Sigmoid colon (tissue), 7 donors: ENCODE measurements around the gene ATP8A1. TPM values are rescaled to one million over a fixed set of nuclear protein-coding genes. Genes with fewer than 3 reads are reported as not detected.
"Not testable (repeated sequence)": the region's sequence is repeated elsewhere in the genome, so short reads cannot be mapped to it uniquely, and the experiment has no call there.

ENCODE experiments used
- DNase-seq: peaks from one replicate; pipeline ENCODE4 v3.0.0-alpha.2; 2019
- H3K27ac ChIP-seq, 4 donors: fragments of 200-600 bp; sonication (generic); one replicate each; pipeline ENCODE4 v1.5.1; 2016 to 2019; ENCODE audit warnings: mild to moderate bottlenecking in 1 of 4
- H3K27me3 ChIP-seq, 3 donors: fragments of 200-600 bp; sonication (generic); one replicate each; pipeline ENCODE4 v1.5.1; 2019; ENCODE audit warnings: mild to moderate bottlenecking in 1 of 3
- H3K36me3 ChIP-seq, 4 donors: fragments of 200-600 bp; sonication (generic); one replicate each; pipeline ENCODE4 v1.5.1; 2016 to 2019
- H3K4me1 ChIP-seq, 4 donors: fragments of 200-600 bp; sonication (generic); one replicate each; pipeline ENCODE4 v1.5.1; 2017 to 2019
- H3K4me3 ChIP-seq, 4 donors: fragments of 200-600 bp; sonication (generic); one replicate each; pipeline ENCODE4 v1.5.1; 2017 to 2019; ENCODE audit warnings: mild to moderate bottlenecking in 2 of 4, moderate library complexity in 1 of 4
- H3K9me3 ChIP-seq, 4 donors: fragments of 200-600 bp in 3 of 4; sonication (generic) in 3 of 4; one replicate each; pipeline versions ENCODE4 v1.5.1 to v1.6.1; 2013 to 2019
- CTCF ChIP-seq, 4 experiments: fragments of 450-650 bp in 3 of 4; fragments of 200-600 bp in 1 of 4; IDR thresholded peaks; one replicate each; pipeline ENCODE4 v1.5.1; 2016 to 2019; ENCODE audit warnings: antibody characterized with exemption in 4 of 4, mild to moderate bottlenecking in 3 of 4, moderate library complexity in 2 of 4
- EP300 ChIP-seq, 4 donors: sonication (generic); formaldehyde crosslinking; IDR thresholded peaks; one replicate each; pipeline ENCODE4 v1.6.1; 2017; ENCODE audit warnings: antibody characterized with exemption in 4 of 4
- POLR2A ChIP-seq, 2 donors: fragments of 450-650 bp; IDR thresholded peaks; one replicate each; pipeline ENCODE4 v1.6.1; 2016; ENCODE audit warnings: antibody characterized with exemption in 2 of 2, mild to moderate bottlenecking in 2 of 2, moderate library complexity in 2 of 2
- POLR2AphosphoS5 ChIP-seq, 4 donors: sonication (generic); formaldehyde crosslinking; IDR thresholded peaks; one replicate each; pipeline ENCODE4 v1.6.1; 2017; ENCODE audit warnings: antibody characterized with exemption in 4 of 4
- WGBS, 2 donors: extraction: QIAGEN DNeasy Blood & Tissue Kit; methylation state at CpG; one replicate each; pipeline ENCODE4 v1.1.7; 2013; 5-methylcytosine and 5-hydroxymethylcytosine counted together
- intact Hi-C: fragments of 100-400 bp; cut with DNase I; formaldehyde crosslinking; loops from one replicate; pipeline ENCODE4 v1.15.1; 2023
- polyA plus RNA-seq, 3 donors: library from polyadenylated mRNA; stranded (reverse); fragments of 200-250 nt; gene quantifications; one replicate each; pipeline ENCODE4 v1.2.3, GENCODE V29; 2013
- total RNA-seq, 4 donors: library from RNA; depleted of rRNA; stranded (reverse); fragments of >200 nt; gene quantifications; one replicate each; pipeline ENCODE4 v1.1.0, GENCODE V29; 2016
- donor health status: healthy with polysubstance abuse.
- donor health status: Bipolar disorder and iron deficiency.
- donor health status: healthy.

ATP8A1 gene
- total and polyA plus RNA-seq, 7 donors = 2.4 to 19.3 (median 14.5) TPM

DNA sequence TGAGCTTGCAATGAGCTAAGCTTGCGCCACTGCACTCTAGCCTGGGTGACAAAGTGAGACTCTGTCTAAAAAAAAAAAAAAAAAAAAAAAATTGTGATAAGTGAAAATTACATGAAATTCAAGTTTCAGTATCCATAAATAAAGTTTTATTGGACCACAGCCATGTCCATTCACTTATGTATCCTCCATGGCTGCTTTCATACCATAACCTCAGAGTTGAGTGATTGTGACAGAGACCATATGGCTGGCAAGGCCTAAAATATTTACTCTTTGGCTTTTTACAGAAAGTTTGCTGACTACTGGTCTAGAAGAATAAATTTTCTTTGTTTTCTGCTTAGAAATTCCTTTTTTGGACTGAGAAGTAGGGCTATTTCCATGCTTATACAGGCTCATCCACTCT is 271.4 kb downstream of the ATP8A1 start:
- Histone ChIP-seq H3K36me3 (no peaks in the 10 kb centered on the region), H3K27me3 (no peaks in the 10 kb centered on the region), H3K27ac (no peak overlapping the region), H3K4me3 (no peak overlapping the region), H3K9me3 (no peaks in the 10 kb centered on the region), H3K4me1 (no peaks in the 10 kb centered on the region)
- no peak for DNase-seq
- TF ChIP-seq CTCF (IDR thresholded peaks at IDR 0.05) (no peak), POLR2A (IDR thresholded peaks at IDR 0.05) (no peak), EP300 (IDR thresholded peaks at IDR 0.05) (no peak), POLR2AphosphoS5 (IDR thresholded peaks at IDR 0.05) (no peak)
- intact Hi-C loops = no loop called here
- WGBS, 2 donors = 96 to 100% methylated on average over 1 of the region's 1 CpG

- no peaks in the 10 kb centered on the region for H3K27me3 ChIP-seq
- no peak for DNase-seq
- no peaks in the 10 kb centered on the region for H3K36me3 ChIP-seq
- intact Hi-C loops = no loop called here
- WGBS, 2 donors = 96 to 97% methylated on average over 2 of the region's 2 CpGs
- H3K9me3 ChIP-seq = no peaks in the 10 kb centered on the region
- TF ChIP-seq POLR2A (IDR thresholded peaks at IDR 0.05) = no peak
- no peak for TF ChIP-seq CTCF (IDR thresholded peaks at IDR 0.05)
- no peak for TF ChIP-seq EP300 (IDR thresholded peaks at IDR 0.05)
- no peak for TF ChIP-seq POLR2AphosphoS5 (IDR thresholded peaks at IDR 0.05)
- H3K4me3 ChIP-seq = no peak overlapping the region
- no peaks in the 10 kb centered on the region for H3K4me1 ChIP-seq
- no peak overlapping the region for H3K27ac ChIP-seq
Observed at GRCh38 chr4:42381666-42382065, 275.2 kb downstream of the ATP8A1 start.

DNA sequence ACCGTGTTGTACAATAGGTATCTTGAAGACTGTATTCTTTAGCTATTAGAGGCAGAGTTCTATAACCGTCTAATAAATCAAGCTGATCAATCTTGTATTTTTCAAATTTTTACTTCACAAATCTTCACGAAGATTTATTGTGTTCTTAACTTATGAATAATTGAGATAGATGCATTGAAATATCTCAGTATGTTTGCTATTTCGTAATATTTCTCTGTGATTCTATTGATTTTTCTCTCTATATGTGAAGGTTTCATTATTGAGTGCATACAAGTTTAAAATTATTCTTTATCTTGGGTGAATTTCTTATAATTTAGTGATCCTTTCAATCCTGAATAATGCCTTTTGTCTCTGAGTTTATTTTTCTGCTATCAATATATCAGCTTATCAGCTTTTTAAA is 279.4 kb downstream of the ATP8A1 start:
- Histone ChIP-seq H3K4me3 (no peak overlapping the region), H3K36me3 (no peaks in the 10 kb centered on the region), H3K27ac (no peak overlapping the region), H3K9me3 (no peaks in the 10 kb centered on the region), H3K27me3 (no peaks in the 10 kb centered on the region), H3K4me1 (no peaks in the 10 kb centered on the region)
- intact Hi-C loops = loop anchor here (10.0 kb wide), 1 partner anchor 147 kb away; no protein-coding TSS in a partner anchor
- TF ChIP-seq POLR2AphosphoS5 (IDR thresholded peaks at IDR 0.05) = no peak
- no peak for TF ChIP-seq EP300 (IDR thresholded peaks at IDR 0.05)
- TF ChIP-seq CTCF (IDR thresholded peaks at IDR 0.05) = no peak
- no peak for TF ChIP-seq POLR2A (IDR thresholded peaks at IDR 0.05)
- 84 to 93% methylated on average over 4 of the region's 4 CpGs for WGBS, 2 donors
- DNase-seq = no peak

DNA sequence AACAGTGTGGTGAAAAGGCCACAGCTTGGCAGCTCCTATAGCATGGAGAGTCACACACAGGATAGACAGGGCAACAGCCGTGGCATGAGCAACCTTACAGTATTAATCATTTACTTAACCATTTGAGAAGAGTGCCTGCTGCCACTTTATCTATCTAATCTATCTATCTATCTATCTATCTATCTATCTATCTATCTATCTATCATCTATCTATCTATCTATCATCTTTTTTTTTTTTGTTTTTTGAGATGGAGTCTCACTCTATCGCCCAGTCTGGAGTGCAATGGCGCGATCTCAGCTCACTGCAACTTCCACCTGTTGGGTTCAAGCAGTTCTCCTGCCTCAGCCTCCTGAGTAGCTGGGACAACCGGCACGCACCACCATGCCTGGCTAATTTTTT is 284.6 kb downstream of the ATP8A1 start:
- intact Hi-C loops = loop anchor here (10.0 kb wide), 1 partner anchor 152 kb away; no protein-coding TSS in a partner anchor
- not testable (repeated sequence) for DNase-seq, H3K27ac ChIP-seq, H3K36me3 ChIP-seq, H3K4me1 ChIP-seq, H3K9me3 ChIP-seq, H3K4me3 ChIP-seq, H3K27me3 ChIP-seq
- 88 to 94% methylated on average over 6 of the region's 6 CpGs for WGBS, 2 donors

GRCh38 chr4:42371305-42372252 is 285.3 kb downstream of the ATP8A1 start:
- no peaks in the 10 kb centered on the region for H3K9me3 ChIP-seq
- no peak overlapping the region for H3K4me3 ChIP-seq
- H3K4me1 ChIP-seq = no peaks in the 10 kb centered on the region
- TF ChIP-seq CTCF (IDR thresholded peaks at IDR 0.05) (no peak), POLR2AphosphoS5 (IDR thresholded peaks at IDR 0.05) (no peak), POLR2A (IDR thresholded peaks at IDR 0.05) (no peak), EP300 (IDR thresholded peaks at IDR 0.05) (no peak)
- intact Hi-C loops = loop anchor here (10.0 kb wide), 1 partner anchor 153 kb away; no protein-coding TSS in a partner anchor
- no peaks in the 10 kb centered on the region for H3K27me3 ChIP-seq
- DNase-seq = no peak
- no peaks in the 10 kb centered on the region for H3K36me3 ChIP-seq
- 54 to 60% methylated on average over 2 of the region's 2 CpGs for WGBS, 2 donors
- no peak overlapping the region for H3K27ac ChIP-seq
